Gastroesophageal sphincter (tissue), 2 donors: Measurements from ENCODE around the gene WDR75.

Experiments
- POLR2A ChIP-seq, 2 donors: fragments of 450-650 bp; IDR thresholded peaks; one replicate each; pipeline ENCODE4 v1.6.1; 2017; ENCODE audit warnings: antibody characterized with exemption in 2 of 2, mild to moderate bottlenecking in 2 of 2, moderate library complexity in 1 of 2
- POLR2AphosphoS5 ChIP-seq: sonication (generic); formaldehyde crosslinking; IDR thresholded peaks from one replicate; pipeline ENCODE4 v1.6.1; 2017; ENCODE audit warnings: antibody characterized with exemption

DNA sequence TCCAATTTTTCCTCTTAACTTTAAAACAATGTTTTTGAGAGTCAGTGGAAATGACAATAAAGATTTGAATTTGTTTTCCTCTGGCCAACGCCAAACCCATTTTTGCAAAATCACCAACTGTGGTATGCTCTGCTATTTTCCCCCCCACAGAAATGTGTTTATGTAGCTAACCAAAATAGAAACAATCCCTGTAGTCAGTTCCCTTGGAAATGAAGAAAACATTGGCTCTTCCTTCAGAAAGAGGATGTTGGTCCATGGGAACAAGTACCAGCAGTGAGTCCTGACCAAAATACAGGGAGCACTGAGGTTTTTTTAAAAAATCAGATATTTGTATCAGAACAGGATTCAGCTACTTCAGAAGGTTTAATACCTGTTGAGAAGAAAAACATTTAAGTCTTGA lies 74.0 kb downstream of the WDR75 start:
- TF ChIP-seq POLR2A (IDR thresholded peaks at IDR 0.05) (no peak), POLR2AphosphoS5 (no peak)
